Caki2 (cell line): Measurements from ENCODE around the gene MBNL2. TPM values are rescaled to one million over a fixed set of nuclear protein-coding genes. Genes with fewer than 3 reads are reported as not detected.
"Not testable (repeated sequence)": the region's sequence is repeated elsewhere in the genome, so short reads cannot be mapped to it uniquely, and the experiment has no call there.

Experiments used
- DNase-seq: peaks from one replicate; pipeline ENCODE4 v3.0.0-alpha.2; 2015; ENCODE audit warnings: low read depth
- in situ Hi-C: cut with HindIII; loops from 2 replicates; pipeline ENCODE4 v1.10.0; 2016; ENCODE audit warnings: low sequenced_read_pairs, low pct_unique_long_range_greater_than_20kb, mixed read lengths
- total RNA-seq: library from RNA; depleted of rRNA; stranded (reverse); fragments of >200 nt; shearing (Covaris generic); gene quantifications from 2 replicates; pipeline ENCODE4 v1.2.3, GENCODE V29; 2014; ENCODE audit warnings: low replicate concordance

MBNL2 gene
- total RNA-seq, 1 experiment from 2014 or later, result 14.0 TPM

GRCh38 chr13:97202761-97203160 lies 19.4 kb upstream of the MBNL2 start:
- in situ Hi-C loops, result no loop called here
- DNase-seq, result no peak

- DNase-seq, result no peak
- in situ Hi-C loops, result no loop called here
Observed at GRCh38 chr13:97205465-97205864, 16.7 kb upstream of the MBNL2 start.

GRCh38 chr13:97205982-97206381 lies 16.2 kb upstream of the MBNL2 start:
- in situ Hi-C loops, result no loop called here
- no peak for DNase-seq

- in situ Hi-C loops, DNase-seq: not testable (repeated sequence)
Observed at GRCh38 chr13:97207252-97207651, 14.9 kb upstream of the MBNL2 start.

GRCh38 chr13:97211300-97211699 lies 10.8 kb upstream of the MBNL2 start:
- in situ Hi-C loops, result no loop called here
- no peak for DNase-seq

- in situ Hi-C loops, result no loop called here
- DNase-seq, result no peak
Observed at GRCh38 chr13:97212004-97212403, 10.1 kb upstream of the MBNL2 start.

GRCh38 chr13:97212601-97213040 lies 9.5 kb upstream of the MBNL2 start:
- peak; percentile 18 for DNase-seq
- in situ Hi-C loops, result no loop called here

GRCh38 chr13:97214921-97215320 lies 7.2 kb upstream of the MBNL2 start:
- in situ Hi-C loops, result no loop called here
- no peak for DNase-seq

GRCh38 chr13:97215325-97215724 lies 6.8 kb upstream of the MBNL2 start:
- in situ Hi-C loops, result no loop called here

GRCh38 chr13:97219226-97219625 lies 2.9 kb upstream of the MBNL2 start:
- in situ Hi-C loops, result no loop called here
- no peak for DNase-seq

More at GRCh38 chr13:97215325-97215724, 6.8 kb upstream of the MBNL2 start:
- DNase-seq, result no peak

GRCh38 chr13:97220151-97220900 lies 1.8 kb upstream of the MBNL2 start:
- no peak for DNase-seq
- in situ Hi-C loops, result loop anchor here (10.0 kb wide), 1 partner anchor 74 kb away; no protein-coding TSS in a partner anchor

- DNase-seq, result no peak
- in situ Hi-C loops, result loop anchor here (10.0 kb wide), 1 partner anchor 74 kb away; no protein-coding TSS in a partner anchor
Observed at GRCh38 chr13:97221046-97221445, 1.1 kb upstream of the MBNL2 start.

- in situ Hi-C loops, result loop anchor here (10.0 kb wide), 1 partner anchor 73 kb away; no protein-coding TSS in a partner anchor
- no peak for DNase-seq
Observed at GRCh38 chr13:97221466-97221865, 667 bp upstream of the MBNL2 start.

- DNase-seq, result peak; percentile 72
- in situ Hi-C loops, result loop anchor here (10.0 kb wide), 1 partner anchor 72 kb away; no protein-coding TSS in a partner anchor
Observed at GRCh38 chr13:97223037-97223710, 1.0 kb downstream of the MBNL2 start.

- in situ Hi-C loops, result loop anchor here (10.0 kb wide), 1 partner anchor 71 kb away; no protein-coding TSS in a partner anchor
Observed at GRCh38 chr13:97223711-97224541, 1.8 kb downstream of the MBNL2 start.

GRCh38 chr13:97224544-97225300 lies 2.6 kb downstream of the MBNL2 start:
- DNase-seq, result peak; percentile 25

More at GRCh38 chr13:97223711-97224541, 1.8 kb downstream of the MBNL2 start:
- DNase-seq, result peak; percentile 78

GRCh38 chr13:97225533-97225932 lies 3.4 kb downstream of the MBNL2 start:
- no peak for DNase-seq
- in situ Hi-C loops, result loop anchor here (10.0 kb wide), 1 partner anchor 69 kb away; no protein-coding TSS in a partner anchor

More at GRCh38 chr13:97224544-97225300, 2.6 kb downstream of the MBNL2 start:
- in situ Hi-C loops, result loop anchor here (10.0 kb wide), 1 partner anchor 70 kb away; no protein-coding TSS in a partner anchor
